Measurements from ENCODE around the gene PABPC1L.

The PABPC1L gene

DNA sequence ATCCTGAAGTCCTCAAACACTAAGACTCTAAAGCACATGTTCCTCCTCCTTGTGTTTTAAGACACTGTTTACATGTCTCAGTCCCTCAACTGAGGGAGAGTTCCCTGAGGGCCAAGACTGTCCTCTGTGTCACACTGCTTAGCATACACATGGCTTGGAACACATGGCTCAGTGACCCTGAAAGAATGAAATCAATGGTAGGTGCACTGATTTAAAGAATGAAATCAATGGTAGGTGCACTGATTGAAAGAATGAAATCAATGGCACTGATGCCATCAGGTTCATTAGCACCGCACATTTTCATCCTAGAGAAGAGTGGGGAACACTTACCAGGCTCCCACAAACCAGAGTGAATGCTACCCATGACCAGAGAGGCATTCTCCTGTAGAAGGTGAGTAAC is 40.5 kb downstream of the PABPC1L start:
- Histone ChIP-seq H3K27ac (ENCODE audit: low read depth, low read length) (no peak overlapping the region), H3K36me3 (ENCODE audit: low read length) (peaks cover 37% of the 10 kb centered on the region), H4K20me1 (ENCODE audit: low read depth, low read length) (no peaks in the 10 kb centered on the region)

GRCh38 chr20:44952731-44953130 is 42.9 kb downstream of the PABPC1L start:
- no peaks in the 10 kb centered on the region for H3K9me3 ChIP-seq (ENCODE audit: insufficient read depth, low read length)
- no peaks in the 10 kb centered on the region for H3K9me2 ChIP-seq (replicated peaks; ENCODE audit: insufficient read depth, low read length)
- H3K4me2 ChIP-seq (ENCODE audit: low read depth, low read length, poor library complexity, severe bottlenecking) = no peak overlapping the region
- H2AFZ ChIP-seq (ENCODE audit: low read depth, low read length, severe bottlenecking) = no peak overlapping the region
- H3K9ac ChIP-seq (ENCODE audit: low read length) = no peak overlapping the region
- H3K27ac ChIP-seq (ENCODE audit: low read depth, low read length) = no peak overlapping the region
- H3K79me2 ChIP-seq (ENCODE audit: insufficient read depth, low read length) = peaks cover 16% of the 10 kb centered on the region; the same call in 1 of the 2 replicates
- H3K36me3 ChIP-seq (ENCODE audit: low read length) = peaks cover 40% of the 10 kb centered on the region
- no peaks in the 10 kb centered on the region for H3F3A ChIP-seq (ENCODE audit: insufficient read depth)
- no peaks in the 10 kb centered on the region for H3K27me3 ChIP-seq (ENCODE audit: low read length)
- TF ChIP-seq CTCF (IDR thresholded peaks at IDR 0.05; ENCODE audit: insufficient read depth, low read length, poor library complexity, severe bottlenecking) (no peak), EZH2phosphoT487 (conservative IDR thresholded peaks at IDR 0.05; ENCODE audit: low read length) (no peak)
- no peak overlapping the region for H3K4me3 ChIP-seq (ENCODE audit: insufficient read depth, low read length, poor library complexity, severe bottlenecking)
- no peaks in the 10 kb centered on the region for H4K20me1 ChIP-seq (ENCODE audit: low read depth, low read length)

More for the DNA sequence above, 40.5 kb downstream of the PABPC1L start:
- Histone ChIP-seq H3K9ac (ENCODE audit: low read length) (no peak overlapping the region), H3F3A (ENCODE audit: insufficient read depth) (no peaks in the 10 kb centered on the region), H3K9me3 (ENCODE audit: insufficient read depth, low read length) (no peaks in the 10 kb centered on the region), H3K79me2 (ENCODE audit: insufficient read depth, low read length) (no peaks in the 10 kb centered on the region), H3K27me3 (ENCODE audit: low read length) (no peaks in the 10 kb centered on the region), H3K4me2 (ENCODE audit: low read depth, low read length, poor library complexity, severe bottlenecking) (no peak overlapping the region), H3K9me2 (replicated peaks; ENCODE audit: insufficient read depth, low read length) (no peaks in the 10 kb centered on the region), H3K4me3 (ENCODE audit: insufficient read depth, low read length, poor library complexity, severe bottlenecking) (no peak overlapping the region), H2AFZ (ENCODE audit: low read depth, low read length, severe bottlenecking) (no peak overlapping the region)
- TF ChIP-seq EZH2phosphoT487 (conservative IDR thresholded peaks at IDR 0.05; ENCODE audit: low read length) = no peak
- no peak for TF ChIP-seq CTCF (IDR thresholded peaks at IDR 0.05; ENCODE audit: insufficient read depth, low read length, poor library complexity, severe bottlenecking)

DNA sequence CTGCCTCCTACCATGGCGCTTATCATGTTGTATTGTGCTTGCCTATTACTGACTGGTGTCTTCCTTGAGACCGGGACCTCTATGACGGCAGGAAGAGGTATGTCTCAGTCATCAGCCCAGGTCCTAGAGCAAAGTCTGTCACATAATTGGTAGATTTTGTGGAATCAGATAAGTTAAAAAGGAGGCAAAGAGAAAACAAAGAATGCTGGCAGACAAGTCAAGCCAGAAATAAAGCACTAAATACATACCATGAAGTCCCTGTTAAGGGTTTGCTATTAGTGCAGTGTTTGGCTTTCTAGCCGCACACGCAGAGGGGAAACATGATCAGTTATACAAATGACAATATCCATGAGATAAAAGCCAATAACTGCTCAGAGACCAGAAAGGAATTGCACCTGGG is 44.4 kb downstream of the PABPC1L start:
- peaks cover 31% of the 10 kb centered on the region for H3K79me2 ChIP-seq (ENCODE audit: insufficient read depth, low read length)

More for the DNA sequence above, 44.4 kb downstream of the PABPC1L start:
- H2AFZ ChIP-seq (ENCODE audit: low read depth, low read length, severe bottlenecking) = no peak overlapping the region
- no peaks in the 10 kb centered on the region for H3F3A ChIP-seq (ENCODE audit: insufficient read depth)
- no peak overlapping the region for H3K9ac ChIP-seq (ENCODE audit: low read length)
- H3K9me3 ChIP-seq (ENCODE audit: insufficient read depth, low read length) = no peaks in the 10 kb centered on the region
- no peaks in the 10 kb centered on the region for H3K9me2 ChIP-seq (replicated peaks; ENCODE audit: insufficient read depth, low read length)
- H3K27ac ChIP-seq (ENCODE audit: low read depth, low read length) = no peak overlapping the region
- H3K36me3 ChIP-seq (ENCODE audit: low read length) = peaks cover 37% of the 10 kb centered on the region
- TF ChIP-seq CTCF (IDR thresholded peaks at IDR 0.05; ENCODE audit: insufficient read depth, low read length, poor library complexity, severe bottlenecking) (no peak), EZH2phosphoT487 (conservative IDR thresholded peaks at IDR 0.05; ENCODE audit: low read length) (no peak)
- H4K20me1 ChIP-seq (ENCODE audit: low read depth, low read length) = no peaks in the 10 kb centered on the region; the same call in 1 of the 2 replicates
- no peak overlapping the region for H3K4me3 ChIP-seq (ENCODE audit: insufficient read depth, low read length, poor library complexity, severe bottlenecking)
- H3K4me2 ChIP-seq (ENCODE audit: low read depth, low read length, poor library complexity, severe bottlenecking) = no peak overlapping the region
- H3K27me3 ChIP-seq (ENCODE audit: low read length) = no peaks in the 10 kb centered on the region
